Endothelial cell of umbilical vein (primary cell): ENCODE data around the gene MCTP1. TPM values are rescaled to one million over a fixed set of nuclear protein-coding genes. Genes with fewer than 3 reads are reported as not detected.

Experiments used
- BruUV-seq: library from RNA; stranded (reverse); fragments of 400-500 nt; replicated peaks from 2 replicates; lab custom pipeline; 2021; lab: Mats Ljungman, UMichigan
- CTCF ChIA-PET: fragments of 300-600, 350-600 bp; sonication (Branson Sonifier 250); formaldehyde crosslinking; loops from one replicate; lab custom pipeline; 2021; ENCODE audit warnings: antibody characterized with exemption, inconsistent platforms; lab: Charles Lee
- POLR2A ChIA-PET: fragments of 300-600, 350-600 bp; sonication (Branson Sonifier 250); formaldehyde crosslinking; loops from one replicate; lab custom pipeline; 2021; ENCODE audit warnings: antibody characterized with exemption, inconsistent platforms; lab: Charles Lee
- DNase-seq: peaks from one replicate; pipeline ENCODE4 v3.0.0-alpha.2; 2011; ENCODE audit warnings: low read depth, low spot score
- FAIRE-seq: peaks from 2 replicates; lab custom pipeline; 2011; peaks lifted over from hg19 to GRCh38; lab: Jason Lieb, UNC
- H2AFZ ChIP-seq: 2 replicates; pipeline ENCODE4 v1.6.0; 2012; ENCODE audit warnings: low read depth, low read length, control low read depth, inconsistent platforms
- H3K27ac ChIP-seq: 2 replicates; pipeline ENCODE4 v1.5.1; 2011; ENCODE audit warnings: low read depth, mild to moderate bottlenecking, control low read depth, low read length, moderate library complexity; ENCODE audit not compliant: insufficient read depth
- H3K27me3 ChIP-seq, 2 experiments: 2 replicates each; pipeline versions ENCODE4 v1.6.0 to v1.6.1; 2011; ENCODE audit warnings: low read length in 2 of 2, mixed read lengths in 1 of 2; ENCODE audit not compliant: control insufficient read depth in 2 of 2, insufficient read depth in 2 of 2
- H3K36me3 ChIP-seq, 2 experiments: 2 replicates in 1 of 2; 3 replicates in 1 of 2; pipeline ENCODE4 v1.5.1; 2011; ENCODE audit warnings: low read length in 2 of 2, mild to moderate bottlenecking in 1 of 2, moderate library complexity in 1 of 2; ENCODE audit not compliant: control insufficient read depth in 2 of 2, insufficient read depth in 2 of 2; ENCODE audit errors: extremely low read depth in 1 of 2
- H3K4me1 ChIP-seq: 3 replicates; pipeline ENCODE4 v1.5.1; 2011; ENCODE audit warnings: mild to moderate bottlenecking, low read length; ENCODE audit not compliant: control insufficient read depth, insufficient read depth; ENCODE audit errors: extremely low read depth
- H3K4me2 ChIP-seq: 2 replicates; pipeline ENCODE4 v1.6.1; 2011; ENCODE audit warnings: low read length, control low read depth, mixed read lengths; ENCODE audit not compliant: insufficient read depth
- H3K4me3 ChIP-seq, 3 experiments: fragments of 200-600 bp in 1 of 3; sonication (generic), shearing (Covaris generic) in 1 of 3; replicated peaks in 1 of 3; 2 replicates each; pipeline ENCODE4 v1.5.1; 2011 to 2016; ENCODE audit warnings: control low read depth in 3 of 3, low read length in 3 of 3, mild to moderate bottlenecking in 2 of 3, inconsistent platforms in 1 of 3, low read depth in 1 of 3, moderate library complexity in 1 of 3; ENCODE audit not compliant: insufficient read depth in 1 of 3
- H3K79me2 ChIP-seq: 2 replicates; pipeline ENCODE4 v1.6.0; 2012; ENCODE audit warnings: low read length, inconsistent platforms; ENCODE audit not compliant: control insufficient read depth, insufficient read depth
- H3K9ac ChIP-seq: replicated peaks from 2 replicates; pipeline ENCODE3; 2011; ENCODE audit warnings: low read length, control low read depth; ENCODE audit not compliant: insufficient read depth; ENCODE audit errors: extremely low read depth
- H3K9me1 ChIP-seq: replicated peaks from 3 replicates; pipeline ENCODE4 v1.6.0; 2011; ENCODE audit warnings: mild to moderate bottlenecking, low read length; ENCODE audit not compliant: control insufficient read depth, insufficient read depth; ENCODE audit errors: extremely low read depth
- H3K9me3 ChIP-seq: replicated peaks from 2 replicates; pipeline ENCODE4 v1.5.1; 2012; ENCODE audit warnings: low read length, inconsistent platforms; ENCODE audit not compliant: control insufficient read depth, insufficient read depth
- H4K20me1 ChIP-seq: replicated peaks from 2 replicates; pipeline ENCODE3; 2011; ENCODE audit warnings: mild to moderate bottlenecking, low read length; ENCODE audit not compliant: control insufficient read depth, insufficient read depth; ENCODE audit errors: extremely low read depth
- EZH2 ChIP-seq: IDR thresholded peaks from 2 replicates; pipeline ENCODE4 v1.6.1; 2012; ENCODE audit warnings: borderline replicate concordance, low read depth, mild to moderate bottlenecking, moderate library complexity, low read length, inconsistent platforms; ENCODE audit not compliant: severe bottlenecking
- MYC ChIP-seq: IDR thresholded peaks from one replicate; pipeline ENCODE4 v1.6.1; 2011; ENCODE audit warnings: mild to moderate bottlenecking, low read depth, low read length
- POLR2AphosphoS5 ChIP-seq: IDR thresholded peaks from 2 replicates; pipeline ENCODE4 v1.6.1; 2012; ENCODE audit warnings: low read depth, mild to moderate bottlenecking, control low read depth, low read length, moderate library complexity; ENCODE audit not compliant: insufficient read depth
- dilution Hi-C: fragments of 300-500 bp; cut with MboI; formaldehyde crosslinking; loops from one replicate; pipeline ENCODE4 v1.15.0; 2019; ENCODE audit warnings: low sequenced_read_pairs; ENCODE audit not compliant: extremely low pct_ligation_motif_present
- intact Hi-C: fragments of 100-400 bp; cut with micrococcal nuclease; formaldehyde crosslinking; loops from one replicate; pipeline ENCODE4 v1.10.0; 2022
- polyA plus RNA-seq, 4 experiments: library from polyadenylated mRNA; depleted of rRNA in 3 of 4; stranded (reverse) in 3 of 4; unstranded in 1 of 4; fragments of >200 nt; gene quantifications; 2 replicates each; pipeline versions ENCODE4 v1.2.1 to v1.2.3, GENCODE V29; 2011 to 2012; ENCODE audit warnings: missing spikeins in 1 of 4
- total RNA-seq: library from RNA; stranded (reverse); gene quantifications from 2 replicates; pipeline ENCODE4 v1.2.3, GENCODE V29; 2021

The MCTP1 gene
- total and polyA plus RNA-seq, 2 donors (not counting 3 experiments of a cell fraction or from before 2014, with no cell fraction given): 79.3 to 203 TPM

- Histone ChIP-seq H3K9ac (no peak overlapping the region), H3K4me2 (no peak overlapping the region), H4K20me1 (no peaks in the 10 kb centered on the region), H3K9me3 (no peaks in the 10 kb centered on the region), H3K27ac (no peak overlapping the region), H3K4me1 (peaks cover 18% of the 10 kb centered on the region), H3K27me3 (no peaks in the 10 kb centered on the region), H2AFZ (no peak overlapping the region), H3K9me1 (no peaks in the 10 kb centered on the region), H3K4me3 (no peak overlapping the region), H3K79me2 (no peaks in the 10 kb centered on the region), H3K36me3 (no peaks in the 10 kb centered on the region)
- BruUV-seq: no TSS peak
- TF ChIP-seq MYC (no peak), POLR2AphosphoS5 (no peak)
- intact Hi-C loops: no loop called here
- dilution Hi-C loops: no loop called here
- ChIA-PET CTCF (interaction anchor here (1.1 to 6.0 kb wide), 3 partner anchors 19 to 267 kb away, joined by 4 to 75 read pairs (median 4); no protein-coding TSS in a partner anchor), POLR2A (no interaction called here)
- no peak for FAIRE-seq
- DNase-seq: no peak
Observed at GRCh38 chr5:95235439-95235982, 49.4 kb downstream of the MCTP1 start.

- no peaks in the 10 kb centered on the region for H3K4me1 ChIP-seq
- POLR2A ChIA-PET: no interaction called here
- dilution Hi-C loops: no loop called here
- FAIRE-seq (no peak), DNase-seq (no peak)
- intact Hi-C loops: no loop called here
- no peak overlapping the region for H2AFZ ChIP-seq
- TF ChIP-seq EZH2: no peak
- no peak overlapping the region for H3K9ac ChIP-seq
- H3K27me3 ChIP-seq: no peaks in the 10 kb centered on the region
- no peaks in the 10 kb centered on the region for H4K20me1 ChIP-seq
- CTCF ChIA-PET: interaction anchor here (0.7 kb wide), 1 partner anchor 202 kb away, joined by 3 read pairs; no protein-coding TSS in a partner anchor
- no peaks in the 10 kb centered on the region for H3K9me1 ChIP-seq
- H3K4me3 ChIP-seq: no peak overlapping the region
- BruUV-seq: no TSS peak
- no peak overlapping the region for H3K27ac ChIP-seq
- no peaks in the 10 kb centered on the region for H3K36me3 ChIP-seq
- no peaks in the 10 kb centered on the region for H3K79me2 ChIP-seq
- H3K9me3 ChIP-seq: no peaks in the 10 kb centered on the region
- H3K4me2 ChIP-seq: no peak overlapping the region
Observed at GRCh38 chr5:95229646-95230045, 55.2 kb downstream of the MCTP1 start.
